Measurements from ENCODE around the gene VAV2.

VAV2 gene

GRCh38 chr9:133888809-133889491, 103.2 kb downstream of the VAV2 start:
- no peak for DNase-seq

- peak; percentile 64 for DNase-seq
Measured at GRCh38 chr9:133888048-133888808, 103.9 kb downstream of the VAV2 start.

- no peak for DNase-seq
Measured at GRCh38 chr9:133887540-133888047, 104.5 kb downstream of the VAV2 start.

- DNase-seq, result no peak
Measured at GRCh38 chr9:133886563-133887501, 105.3 kb downstream of the VAV2 start.

GRCh38 chr9:133884907-133885744, 107.0 kb downstream of the VAV2 start:
- DNase-seq, result no peak

- peak; percentile 44 for DNase-seq
Measured at GRCh38 chr9:133882849-133883755, 109.0 kb downstream of the VAV2 start.

GRCh38 chr9:133881671-133882381, 110.3 kb downstream of the VAV2 start:
- peak; percentile 61 for DNase-seq

- DNase-seq, result no peak
Measured at GRCh38 chr9:133880851-133881661, 111.1 kb downstream of the VAV2 start.

GRCh38 chr9:133880136-133880535, 112.0 kb downstream of the VAV2 start:
- no peak for DNase-seq

GRCh38 chr9:133879615-133880014, 112.5 kb downstream of the VAV2 start:
- no peak for DNase-seq

GRCh38 chr9:133878402-133878801, 113.7 kb downstream of the VAV2 start:
- DNase-seq, result no peak

GRCh38 chr9:133877967-133878366, 114.2 kb downstream of the VAV2 start:
- no peak for DNase-seq

- DNase-seq, result no peak
Measured at GRCh38 chr9:133877327-133877726, 114.8 kb downstream of the VAV2 start.

- DNase-seq, result no peak
Measured at GRCh38 chr9:133876836-133877235, 115.3 kb downstream of the VAV2 start.

GRCh38 chr9:133876144-133876543, 116.0 kb downstream of the VAV2 start:
- DNase-seq, result no peak

GRCh38 chr9:133875131-133875530, 117.0 kb downstream of the VAV2 start:
- no peak for DNase-seq

- DNase-seq, result no peak
Measured at GRCh38 chr9:133874659-133875058, 117.5 kb downstream of the VAV2 start.

- DNase-seq, result no peak
Measured at GRCh38 chr9:133874060-133874657, 118.0 kb downstream of the VAV2 start.

- DNase-seq, result no peak
Measured at GRCh38 chr9:133873461-133873891, 118.6 kb downstream of the VAV2 start.
